ENCODE data around the gene WDR62.

- TF ChIP-seq POLR2A (IDR thresholded peaks at IDR 0.05; ENCODE audit: low read length) = no peak
- no peak for TF ChIP-seq GATA1 (IDR thresholded peaks at IDR 0.05; ENCODE audit: low read depth, low read length)
Observed at GRCh38 chr19:36047835-36048234, 6.9 kb upstream of the WDR62 start.

All from erythroblast (primary cell).